K562 (cell line): ENCODE data around the gene METRN.

Source experiments
- EZH2 ChIP-seq: IDR thresholded peaks from 2 replicates; pipeline ENCODE4 v1.6.1; 2012; ENCODE audit warnings: low read depth, mild to moderate bottlenecking, inconsistent platforms, low read length, borderline replicate concordance
- KDM1A ChIP-seq, 2 experiments: fragments of 450-650 bp; IDR thresholded peaks; 2 replicates each; pipeline ENCODE4 v1.6.1; 2016; ENCODE audit warnings: mild to moderate bottlenecking in 2 of 2
- PRDM10 ChIP-seq: fragments of 450-650 bp; IDR thresholded peaks from 2 replicates; pipeline ENCODE4 v1.6.1; 2018; ENCODE audit not compliant: partially characterized antibody
- SRF ChIP-seq, 2 experiments: fragments of 250-450, 450-650 bp in 1 of 2; sonication (Bioruptor Pico) in 1 of 2; sonication (generic) in 1 of 2; formaldehyde crosslinking; IDR thresholded peaks; 2 replicates each; pipeline versions ENCODE4 v1.5.0 to v1.5.1; 2020 to 2022; ENCODE audit warnings: mild to moderate bottlenecking in 1 of 2, missing genetic modification reagents in 1 of 2

GRCh38 chr16:761625-762513 is 47.0 kb downstream of the METRN start:
- no peak for TF ChIP-seq KDM1A (IDR thresholded peaks at IDR 0.05)
- no peak for TF ChIP-seq SRF (CRISPR knock-in tag; IDR thresholded peaks at IDR 0.05)
- no peak for TF ChIP-seq EZH2
- no peak for TF ChIP-seq PRDM10
